HG03571 (cell line): ENCODE data around the gene PPIF.
A peak's percentile ranks its signal among the peaks of the same experiment; 100 is the strongest.

Source experiments
- ATAC-seq: cut with Tn5 transposase; IDR thresholded peaks from one replicate; pipeline ENCODE4 v1.9.1; 2021; ENCODE audit not compliant: unreplicated experiment

The PPIF gene

GRCh38 chr10:79347894-79348639, 798 bp downstream of the PPIF start:
- ATAC-seq: peak; percentile 67

- ATAC-seq: no peak
Measured at GRCh38 chr10:79348640-79348988, 1.3 kb downstream of the PPIF start.

GRCh38 chr10:79349072-79349491, 1.8 kb downstream of the PPIF start:
- ATAC-seq: no peak

- ATAC-seq: no peak
Measured at GRCh38 chr10:79349766-79350406, 2.6 kb downstream of the PPIF start.

- ATAC-seq: no peak
Measured at GRCh38 chr10:79350407-79351154, 3.3 kb downstream of the PPIF start.

GRCh38 chr10:79351332-79351731, 4.1 kb downstream of the PPIF start:
- no peak for ATAC-seq

- ATAC-seq: no peak
Measured at GRCh38 chr10:79352035-79352877, 5.0 kb downstream of the PPIF start.

GRCh38 chr10:79353000-79353406, 5.7 kb downstream of the PPIF start:
- ATAC-seq: no peak

GRCh38 chr10:79353726-79354125, 6.5 kb downstream of the PPIF start:
- ATAC-seq: no peak

- ATAC-seq: no peak
Measured at GRCh38 chr10:79354141-79354540, 6.9 kb downstream of the PPIF start.

- no peak for ATAC-seq
Measured at GRCh38 chr10:79354615-79355014, 7.3 kb downstream of the PPIF start.

- ATAC-seq: no peak
Measured at GRCh38 chr10:79355420-79356017, 8.2 kb downstream of the PPIF start.

GRCh38 chr10:79356104-79356503, 8.8 kb downstream of the PPIF start:
- no peak for ATAC-seq

- no peak for ATAC-seq
Measured at GRCh38 chr10:79357180-79357579, 9.9 kb downstream of the PPIF start.

GRCh38 chr10:79358811-79359210, 11.5 kb downstream of the PPIF start:
- no peak for ATAC-seq

GRCh38 chr10:79359816-79360498, 12.7 kb downstream of the PPIF start:
- ATAC-seq: no peak

- no peak for ATAC-seq
Measured at GRCh38 chr10:79360499-79361342, 13.5 kb downstream of the PPIF start.

- ATAC-seq: no peak
Measured at GRCh38 chr10:79361726-79362397, 14.6 kb downstream of the PPIF start.
